ENCODE measurements around the gene ANKRD33B.

DNA sequence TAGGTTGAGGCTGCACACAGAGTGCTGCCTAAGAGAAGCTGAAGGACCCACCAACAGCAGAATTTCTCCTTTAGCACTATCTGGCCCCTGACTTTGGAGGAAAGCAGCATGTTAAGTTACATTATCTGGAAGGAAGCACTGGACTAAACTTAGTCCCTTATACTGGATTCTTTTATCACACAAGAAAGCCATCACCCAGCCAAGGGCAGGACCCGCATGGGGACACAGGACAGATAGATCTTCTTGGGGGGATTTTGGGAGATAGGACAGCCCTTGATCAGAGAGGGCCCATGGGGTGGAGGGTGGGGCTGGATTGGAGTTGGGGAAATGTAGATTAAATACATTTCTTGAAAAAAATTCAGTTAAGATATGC, 14.4 kb downstream of the ANKRD33B start:
- TF ChIP-seq, protein P1, sequence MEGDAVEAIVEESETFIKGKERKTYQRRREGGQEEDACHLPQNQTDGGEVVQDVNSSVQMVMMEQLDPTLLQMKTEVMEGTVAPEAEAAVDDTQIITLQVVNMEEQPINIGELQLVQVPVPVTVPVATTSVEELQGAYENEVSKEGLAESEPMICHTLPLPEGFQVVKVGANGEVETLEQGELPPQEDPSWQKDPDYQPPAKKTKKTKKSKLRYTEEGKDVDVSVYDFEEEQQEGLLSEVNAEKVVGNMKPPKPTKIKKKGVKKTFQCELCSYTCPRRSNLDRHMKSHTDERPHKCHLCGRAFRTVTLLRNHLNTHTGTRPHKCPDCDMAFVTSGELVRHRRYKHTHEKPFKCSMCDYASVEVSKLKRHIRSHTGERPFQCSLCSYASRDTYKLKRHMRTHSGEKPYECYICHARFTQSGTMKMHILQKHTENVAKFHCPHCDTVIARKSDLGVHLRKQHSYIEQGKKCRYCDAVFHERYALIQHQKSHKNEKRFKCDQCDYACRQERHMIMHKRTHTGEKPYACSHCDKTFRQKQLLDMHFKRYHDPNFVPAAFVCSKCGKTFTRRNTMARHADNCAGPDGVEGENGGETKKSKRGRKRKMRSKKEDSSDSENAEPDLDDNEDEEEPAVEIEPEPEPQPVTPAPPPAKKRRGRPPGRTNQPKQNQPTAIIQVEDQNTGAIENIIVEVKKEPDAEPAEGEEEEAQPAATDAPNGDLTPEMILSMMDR (IDR thresholded peaks at IDR 0.05) = no peak
- TF ChIP-seq POLR2AphosphoS5 (IDR thresholded peaks at IDR 0.05) = no peak
